Lower lobe of right lung (tissue), 2 donors: Measurements from ENCODE around the gene MAGI1. TPM values are rescaled to one million over a fixed set of nuclear protein-coding genes. Genes with fewer than 3 reads are reported as not detected.

Experiments used
- ATAC-seq, 2 donors: fragments of 200-7000 bp; cut with Tn5 transposase; one replicate each; pipeline ENCODE4 v1.9.1; 2020 to 2022; ENCODE audit warnings: mild to moderate bottlenecking in 2 of 2, moderate library complexity in 2 of 2
- DNase-seq: peaks from one replicate; pipeline ENCODE4 v3.0.0-alpha.2; 2020
- H3K27ac ChIP-seq: fragments of 200-600 bp; one replicate; pipeline ENCODE4 v1.8.0; 2022
- H3K27me3 ChIP-seq: fragments of 200-600 bp; one replicate; pipeline ENCODE4 v1.8.0; 2022; ENCODE audit warnings: low read depth
- H3K36me3 ChIP-seq: fragments of 200-600 bp; one replicate; pipeline ENCODE4 v1.8.0; 2022; ENCODE audit warnings: mild to moderate bottlenecking
- H3K4me1 ChIP-seq: fragments of 200-600 bp; one replicate; pipeline ENCODE4 v1.8.0; 2022
- H3K4me3 ChIP-seq: fragments of 200-600 bp; one replicate; pipeline ENCODE4 v1.8.0; 2022; ENCODE audit warnings: mild to moderate bottlenecking
- H3K9me3 ChIP-seq: fragments of 200-600 bp; one replicate; pipeline ENCODE4 v1.8.0; 2022
- CTCF ChIP-seq: fragments of 200-600 bp; IDR thresholded peaks from one replicate; pipeline ENCODE4 v1.8.0; 2022; ENCODE audit warnings: antibody characterized with exemption, mild to moderate bottlenecking
- intact Hi-C: fragments of 100-400 bp; cut with DNase I; formaldehyde crosslinking; loops from one replicate; pipeline ENCODE4 v1.11.0; 2022
- total RNA-seq: library from RNA; stranded (reverse); fragmentation: NEBNext Ultra II Directional; extraction: Animal tissue kit (Norgen Biotek cat#: 25700); gene quantifications from one replicate; pipeline ENCODE4 v1.2.1, GENCODE V29; 2021
- donor health status: DM: no; HTN: yes; CAD: no; lungs with severe emphysema.

MAGI1 gene
- total RNA-seq, 1 donor from 2014 or later, result 35.5 TPM

GRCh38 chr3:65331730-65332129, 707.0 kb downstream of the MAGI1 start:
- ATAC-seq, result no peak
- no peak for TF ChIP-seq CTCF
- Histone ChIP-seq H3K4me1 (peaks cover 4% of the 10 kb centered on the region), H3K27me3 (no peaks in the 10 kb centered on the region), H3K27ac (no peak overlapping the region), H3K36me3 (no peaks in the 10 kb centered on the region), H3K4me3 (no peak overlapping the region), H3K9me3 (no peaks in the 10 kb centered on the region)
- intact Hi-C loops, result no loop called here
- no peak for DNase-seq

- no peak for TF ChIP-seq CTCF
- no peak for ATAC-seq
- Histone ChIP-seq H3K27ac (no peak overlapping the region), H3K9me3 (no peaks in the 10 kb centered on the region), H3K36me3 (no peaks in the 10 kb centered on the region), H3K27me3 (no peaks in the 10 kb centered on the region), H3K4me3 (no peak overlapping the region), H3K4me1 (peaks cover 4% of the 10 kb centered on the region)
- intact Hi-C loops, result no loop called here
- DNase-seq, result no peak
Measured at GRCh38 chr3:65330072-65330471, 708.6 kb downstream of the MAGI1 start.

- DNase-seq (no peak), ATAC-seq (no peak)
- Histone ChIP-seq H3K4me3 (no peak overlapping the region), H3K4me1 (no peaks in the 10 kb centered on the region), H3K36me3 (no peaks in the 10 kb centered on the region), H3K27me3 (no peaks in the 10 kb centered on the region), H3K27ac (no peak overlapping the region), H3K9me3 (no peaks in the 10 kb centered on the region)
- intact Hi-C loops, result no loop called here
- TF ChIP-seq CTCF, result no peak
Measured at GRCh38 chr3:65328148-65328547, 710.6 kb downstream of the MAGI1 start.

GRCh38 chr3:65326574-65326973, 712.1 kb downstream of the MAGI1 start:
- no peak for DNase-seq
- Histone ChIP-seq H3K27me3 (no peaks in the 10 kb centered on the region), H3K27ac (no peak overlapping the region), H3K4me1 (no peaks in the 10 kb centered on the region), H3K4me3 (no peak overlapping the region), H3K9me3 (no peaks in the 10 kb centered on the region), H3K36me3 (no peaks in the 10 kb centered on the region)
- TF ChIP-seq CTCF, result no peak
- intact Hi-C loops, result no loop called here
- ATAC-seq, result no peak

- H3K27me3 ChIP-seq, result no peaks in the 10 kb centered on the region
- DNase-seq (no peak), ATAC-seq (no peak)
- H3K27ac ChIP-seq, result no peak overlapping the region
- TF ChIP-seq CTCF, result no peak
- intact Hi-C loops, result no loop called here
- H3K36me3 ChIP-seq, result no peaks in the 10 kb centered on the region
- H3K9me3 ChIP-seq, result peaks cover 6% of the 10 kb centered on the region
- H3K4me3 ChIP-seq, result no peak overlapping the region
- H3K4me1 ChIP-seq, result no peaks in the 10 kb centered on the region
Measured at GRCh38 chr3:65322910-65323309, 715.8 kb downstream of the MAGI1 start.

- Histone ChIP-seq H3K9me3 (peaks cover 6% of the 10 kb centered on the region), H3K4me1 (no peaks in the 10 kb centered on the region), H3K27ac (no peak overlapping the region), H3K4me3 (no peak overlapping the region), H3K36me3 (no peaks in the 10 kb centered on the region), H3K27me3 (no peaks in the 10 kb centered on the region)
- ATAC-seq (no peak), DNase-seq (no peak)
- no peak for TF ChIP-seq CTCF
- intact Hi-C loops, result no loop called here
Measured at GRCh38 chr3:65318231-65318630, 720.5 kb downstream of the MAGI1 start.
